ENCODE results near the gene FILIP1L. TPM values are rescaled to one million over a fixed set of nuclear protein-coding genes. Genes with fewer than 3 reads are reported as not detected.

Gene FILIP1L
- total and polyA plus RNA-seq, 2 of the 13 experiments (the other 11 are each of a cell fraction or from before 2014, with no cell fraction given): 8.1 to 187 TPM

DNA sequence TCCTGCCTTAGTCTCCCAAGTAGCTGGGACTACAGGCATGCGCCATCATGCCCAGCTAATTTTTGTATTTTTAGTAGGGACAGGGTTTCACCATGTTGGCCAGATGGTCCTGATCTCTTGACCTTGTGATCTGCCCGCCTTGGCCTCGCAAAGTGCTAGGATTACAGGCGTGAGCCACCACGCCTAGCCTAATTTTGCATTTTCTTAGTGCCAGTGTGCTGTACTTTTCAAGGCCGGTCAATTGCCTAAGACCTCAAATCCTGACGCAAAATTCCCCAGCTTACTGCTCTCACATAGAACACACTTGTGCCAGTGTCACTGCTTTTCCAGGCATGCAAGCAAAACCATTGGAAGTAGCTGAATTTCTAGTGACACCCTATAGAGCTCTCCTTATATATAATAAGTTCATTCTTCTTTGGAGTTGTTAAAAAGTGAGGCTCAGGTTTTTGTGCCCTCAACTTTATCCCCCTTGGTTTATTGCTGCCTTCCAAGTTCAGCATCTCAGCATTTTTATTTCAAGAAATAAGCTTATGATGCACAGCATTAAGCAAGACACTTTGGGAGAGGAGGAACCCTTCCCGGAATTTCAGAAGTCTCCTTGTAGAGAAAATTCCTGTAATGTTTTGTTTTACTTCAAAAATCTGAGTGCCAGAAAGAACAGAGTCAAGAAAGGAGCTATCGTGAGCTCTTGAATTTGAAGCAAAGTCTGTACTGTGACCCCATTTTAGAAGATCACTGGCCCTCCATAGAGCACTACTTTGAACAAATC is 93.2 kb downstream of the FILIP1L start (continued):
- TF ChIP-seq, protein P1, sequence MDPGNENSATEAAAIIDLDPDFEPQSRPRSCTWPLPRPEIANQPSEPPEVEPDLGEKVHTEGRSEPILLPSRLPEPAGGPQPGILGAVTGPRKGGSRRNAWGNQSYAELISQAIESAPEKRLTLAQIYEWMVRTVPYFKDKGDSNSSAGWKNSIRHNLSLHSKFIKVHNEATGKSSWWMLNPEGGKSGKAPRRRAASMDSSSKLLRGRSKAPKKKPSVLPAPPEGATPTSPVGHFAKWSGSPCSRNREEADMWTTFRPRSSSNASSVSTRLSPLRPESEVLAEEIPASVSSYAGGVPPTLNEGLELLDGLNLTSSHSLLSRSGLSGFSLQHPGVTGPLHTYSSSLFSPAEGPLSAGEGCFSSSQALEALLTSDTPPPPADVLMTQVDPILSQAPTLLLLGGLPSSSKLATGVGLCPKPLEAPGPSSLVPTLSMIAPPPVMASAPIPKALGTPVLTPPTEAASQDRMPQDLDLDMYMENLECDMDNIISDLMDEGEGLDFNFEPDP (CRISPR knock-in tag; conservative IDR thresholded peaks at IDR 0.05): no peak
- no peak for TF ChIP-seq ZBTB3 (CRISPR knock-in tag; IDR thresholded peaks at IDR 0.05; ENCODE audit: borderline replicate concordance, low read depth)
- no peak for TF ChIP-seq ZNF34 (CRISPR knock-in tag; IDR thresholded peaks at IDR 0.05; ENCODE audit: borderline replicate concordance)
- TF ChIP-seq, protein P2, sequence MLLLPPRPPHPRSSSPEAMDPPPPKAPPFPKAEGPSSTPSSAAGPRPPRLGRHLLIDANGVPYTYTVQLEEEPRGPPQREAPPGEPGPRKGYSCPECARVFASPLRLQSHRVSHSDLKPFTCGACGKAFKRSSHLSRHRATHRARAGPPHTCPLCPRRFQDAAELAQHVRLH (CRISPR knock-in tag; IDR thresholded peaks at IDR 0.05; ENCODE audit: borderline replicate concordance, low read depth): no peak
- TF ChIP-seq TGIF2 (CRISPR knock-in tag; IDR thresholded peaks at IDR 0.05): no peak
- no peak for TF ChIP-seq ATF7 (IDR thresholded peaks at IDR 0.05)
- no peak for TF ChIP-seq ATF7 (CRISPR knock-in tag; IDR thresholded peaks at IDR 0.05)
- TF ChIP-seq HOXA3 (CRISPR knock-in tag; IDR thresholded peaks at IDR 0.05): no peak

DNA sequence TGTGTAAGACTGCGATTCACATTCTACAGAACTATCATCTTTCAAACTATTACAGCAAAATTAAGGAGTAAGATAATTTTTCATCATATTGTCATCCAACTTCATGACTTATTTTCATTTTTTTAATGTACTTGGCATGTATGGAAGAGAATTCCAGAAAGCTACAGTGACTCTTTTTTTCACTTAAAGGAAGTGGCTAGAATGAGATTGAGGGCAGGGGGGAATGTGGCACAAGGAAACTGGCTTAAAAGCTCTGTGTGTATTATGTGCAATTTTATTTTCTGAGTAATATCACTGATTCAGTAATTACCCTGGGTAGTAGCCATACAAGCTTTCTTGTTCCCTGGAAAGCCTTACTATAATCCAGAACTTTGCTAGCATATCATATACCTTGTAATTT is 94.6 kb downstream of the FILIP1L start:
- FAIRE-seq (no peak), DNase-seq (ENCODE audit: low spot score) (no peak), ATAC-seq (no peak)
- WGBS (ENCODE audit: low lambda C conversion rate): 90% methylated on average over 1 of the region's 1 CpG
- H3K9me3 ChIP-seq (ENCODE audit: low read length): 0 out of 2 replicates have a peak, but pooled peaks cover 4% of the 10 kb centered on the region
- H3K79me2 ChIP-seq (ENCODE audit: insufficient read depth, low read length): no peaks in the 10 kb centered on the region
- peaks cover 25% of the 10 kb centered on the region for H3K4me1 ChIP-seq (ENCODE audit: insufficient read depth, low read length)
- H3K4me2 ChIP-seq (ENCODE audit: low read depth, low read length): no peak overlapping the region
- no peak overlapping the region for H3K27ac ChIP-seq (ENCODE audit: extremely low read length, insufficient read depth, low read length)
- no peak overlapping the region for H2AFZ ChIP-seq (ENCODE audit: low read length)
- in situ Hi-C loops (cut with HindIII; ENCODE audit: extremely low pct_ligation_motif_present, low pct_unique_long_range_greater_than_20kb): no loop called here
- TF ChIP-seq, protein P3, sequence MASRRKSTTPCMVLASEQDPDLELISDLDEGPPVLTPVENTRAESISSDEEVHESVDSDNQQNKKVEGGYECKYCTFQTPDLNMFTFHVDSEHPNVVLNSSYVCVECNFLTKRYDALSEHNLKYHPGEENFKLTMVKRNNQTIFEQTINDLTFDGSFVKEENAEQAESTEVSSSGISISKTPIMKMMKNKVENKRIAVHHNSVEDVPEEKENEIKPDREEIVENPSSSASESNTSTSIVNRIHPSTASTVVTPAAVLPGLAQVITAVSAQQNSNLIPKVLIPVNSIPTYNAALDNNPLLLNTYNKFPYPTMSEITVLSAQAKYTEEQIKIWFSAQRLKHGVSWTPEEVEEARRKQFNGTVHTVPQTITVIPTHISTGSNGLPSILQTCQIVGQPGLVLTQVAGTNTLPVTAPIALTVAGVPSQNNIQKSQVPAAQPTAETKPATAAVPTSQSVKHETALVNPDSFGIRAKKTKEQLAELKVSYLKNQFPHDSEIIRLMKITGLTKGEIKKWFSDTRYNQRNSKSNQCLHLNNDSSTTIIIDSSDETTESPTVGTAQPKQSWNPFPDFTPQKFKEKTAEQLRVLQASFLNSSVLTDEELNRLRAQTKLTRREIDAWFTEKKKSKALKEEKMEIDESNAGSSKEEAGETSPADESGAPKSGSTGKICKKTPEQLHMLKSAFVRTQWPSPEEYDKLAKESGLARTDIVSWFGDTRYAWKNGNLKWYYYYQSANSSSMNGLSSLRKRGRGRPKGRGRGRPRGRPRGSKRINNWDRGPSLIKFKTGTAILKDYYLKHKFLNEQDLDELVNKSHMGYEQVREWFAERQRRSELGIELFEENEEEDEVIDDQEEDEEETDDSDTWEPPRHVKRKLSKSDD (CRISPR knock-in tag; IDR thresholded peaks at IDR 0.05; ENCODE audit: low read depth): no peak
- TF ChIP-seq, protein P4, sequence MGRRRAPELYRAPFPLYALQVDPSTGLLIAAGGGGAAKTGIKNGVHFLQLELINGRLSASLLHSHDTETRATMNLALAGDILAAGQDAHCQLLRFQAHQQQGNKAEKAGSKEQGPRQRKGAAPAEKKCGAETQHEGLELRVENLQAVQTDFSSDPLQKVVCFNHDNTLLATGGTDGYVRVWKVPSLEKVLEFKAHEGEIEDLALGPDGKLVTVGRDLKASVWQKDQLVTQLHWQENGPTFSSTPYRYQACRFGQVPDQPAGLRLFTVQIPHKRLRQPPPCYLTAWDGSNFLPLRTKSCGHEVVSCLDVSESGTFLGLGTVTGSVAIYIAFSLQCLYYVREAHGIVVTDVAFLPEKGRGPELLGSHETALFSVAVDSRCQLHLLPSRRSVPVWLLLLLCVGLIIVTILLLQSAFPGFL (CRISPR knock-in tag; IDR thresholded peaks at IDR 0.05): no peak
- TF ChIP-seq HNF4G (IDR thresholded peaks at IDR 0.05; ENCODE audit: borderline replicate concordance, low read depth, low read length) (no peak), HNF4G (CRISPR knock-in tag; IDR thresholded peaks at IDR 0.05; ENCODE audit: borderline replicate concordance, low read depth) (no peak), BORCS8-MEF2B (CRISPR knock-in tag; IDR thresholded peaks at IDR 0.05) (no peak)
- no peak overlapping the region for H3K4me3 ChIP-seq (replicated peaks in 1 of 3; ENCODE audit: insufficient read depth in 1 of 3, low read depth in 2 of 3, low read length in 3 of 3)
- CTCF ChIA-PET (ENCODE audit: low intra/inter-chr PET ratio, low total read pairs): no interaction called here
- POLR2A ChIA-PET: no interaction called here
- H3K27me3 ChIP-seq (ENCODE audit: control insufficient read depth in 1 of 2, insufficient read depth in 2 of 2, low read length in 2 of 2): no peaks in the 10 kb centered on the region
- intact Hi-C loops (cut with micrococcal nuclease; ENCODE audit: unreplicated experiment): no loop called here
- BruUV-seq (replicated peaks): no TSS peak
- H4K20me1 ChIP-seq (ENCODE audit: insufficient read depth, low read length): no peaks in the 10 kb centered on the region
- H3K9ac ChIP-seq (ENCODE audit: insufficient read depth, low read depth, low read length): no peak overlapping the region
- H3K36me3 ChIP-seq (replicated peaks in 1 of 2; ENCODE audit: control insufficient read depth in 1 of 2, insufficient read depth in 2 of 2, low read length in 2 of 2): no peaks in the 10 kb centered on the region

Measured in HepG2 (cell line).